SHP77 (cell line): ENCODE results near the gene C16orf74.

Experiments
- DNase-seq, 2 experiments: peaks; one replicate each; lab custom pipeline; 2025; lab: John Stamatoyannopoulos, UW

Gene C16orf74

DNA sequence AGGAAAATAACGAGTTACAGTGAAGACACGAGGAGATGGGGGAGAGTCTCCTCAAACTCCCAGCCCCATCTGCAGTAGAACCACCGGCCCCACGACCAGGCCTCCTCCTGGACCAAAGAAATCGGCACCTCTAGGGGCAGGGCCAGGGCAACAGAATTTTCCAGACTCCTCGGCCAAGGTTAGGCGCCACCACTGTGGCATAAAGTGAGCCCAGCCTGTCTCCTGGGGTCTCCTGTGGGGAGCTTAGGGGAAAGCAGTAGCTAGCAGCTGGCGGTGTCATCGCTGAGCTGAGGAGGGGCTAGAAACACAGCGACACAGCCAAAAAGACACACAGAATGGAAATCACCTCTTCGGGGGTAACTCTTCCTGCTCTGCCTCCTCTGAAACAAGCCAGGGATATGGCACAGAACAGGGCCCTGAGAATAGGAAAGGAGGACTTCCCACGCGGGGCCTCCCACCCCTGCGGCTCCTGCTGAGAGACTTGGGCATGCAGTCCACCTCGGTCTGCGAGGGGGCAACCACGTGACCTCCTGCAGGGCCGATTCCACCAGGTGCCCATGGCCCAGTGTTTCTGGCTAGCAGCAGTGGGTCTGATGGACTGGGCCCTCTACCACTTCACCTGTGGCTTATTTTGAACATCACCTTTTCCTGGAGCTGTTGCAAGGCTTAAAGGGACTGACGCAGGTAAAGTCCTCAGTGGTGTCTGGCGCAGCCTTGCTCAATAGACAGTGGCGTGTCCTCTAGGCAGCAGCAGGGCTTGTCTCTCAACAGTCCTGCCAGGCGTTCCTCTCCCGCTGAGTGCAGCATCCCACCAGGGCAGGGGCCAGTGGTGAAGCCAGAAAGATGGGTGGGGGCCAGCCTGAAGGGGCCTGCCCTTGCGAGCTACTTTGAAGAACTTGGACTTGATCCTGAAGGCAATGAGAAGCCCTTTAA, 55.4 kb downstream of the C16orf74 start:
- no peak for DNase-seq

DNA sequence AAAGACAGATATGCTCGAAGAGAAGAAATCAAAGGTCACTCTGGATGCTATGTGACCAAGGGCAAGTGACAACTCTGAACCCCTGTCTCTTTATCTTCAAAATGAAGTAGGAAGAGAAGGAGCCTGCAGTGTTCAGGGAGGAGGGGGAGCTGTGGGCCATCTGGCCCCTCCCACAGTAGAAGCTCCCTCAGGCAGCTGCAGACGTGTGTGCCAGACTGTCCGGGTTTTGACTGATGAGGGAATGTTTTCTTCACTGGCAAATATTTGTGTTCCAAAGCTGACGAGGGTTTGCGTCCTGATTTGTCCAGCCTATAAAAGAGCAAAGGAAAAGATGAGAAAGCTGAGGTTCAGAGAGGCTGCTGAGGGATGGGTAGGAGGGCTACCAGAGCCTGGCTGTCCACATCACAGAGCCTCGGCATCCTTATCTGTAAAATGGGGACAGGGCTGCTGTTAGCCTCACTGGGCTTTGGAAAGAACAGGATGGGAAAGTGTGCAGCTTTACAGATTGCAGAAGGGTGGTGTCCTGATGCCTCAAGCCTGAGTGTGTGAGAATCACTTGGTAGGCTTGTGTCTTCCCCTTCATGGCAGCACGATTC, 60.3 kb downstream of the C16orf74 start:
- peak; percentile 94 to 96 for DNase-seq

DNA sequence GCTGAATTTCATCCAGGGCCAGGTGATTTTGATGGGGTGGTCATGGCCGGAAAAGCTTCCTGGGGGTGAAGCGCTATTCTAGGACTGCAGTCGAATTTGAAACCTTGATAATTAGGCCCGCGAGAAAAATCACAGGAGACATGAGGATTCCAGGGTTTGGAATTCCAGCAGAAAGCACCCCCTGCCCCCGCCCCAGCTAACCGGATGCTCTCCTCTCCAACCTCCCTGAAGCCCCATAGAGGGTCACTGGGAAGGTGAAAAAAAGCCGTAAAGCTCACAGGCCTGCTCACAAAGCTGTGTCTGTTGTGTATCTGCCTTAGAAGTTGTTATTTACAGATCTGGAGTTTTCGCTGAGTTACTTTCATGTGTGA, 61.0 kb downstream of the C16orf74 start:
- DNase-seq = peak; percentile 52 to 59

DNA sequence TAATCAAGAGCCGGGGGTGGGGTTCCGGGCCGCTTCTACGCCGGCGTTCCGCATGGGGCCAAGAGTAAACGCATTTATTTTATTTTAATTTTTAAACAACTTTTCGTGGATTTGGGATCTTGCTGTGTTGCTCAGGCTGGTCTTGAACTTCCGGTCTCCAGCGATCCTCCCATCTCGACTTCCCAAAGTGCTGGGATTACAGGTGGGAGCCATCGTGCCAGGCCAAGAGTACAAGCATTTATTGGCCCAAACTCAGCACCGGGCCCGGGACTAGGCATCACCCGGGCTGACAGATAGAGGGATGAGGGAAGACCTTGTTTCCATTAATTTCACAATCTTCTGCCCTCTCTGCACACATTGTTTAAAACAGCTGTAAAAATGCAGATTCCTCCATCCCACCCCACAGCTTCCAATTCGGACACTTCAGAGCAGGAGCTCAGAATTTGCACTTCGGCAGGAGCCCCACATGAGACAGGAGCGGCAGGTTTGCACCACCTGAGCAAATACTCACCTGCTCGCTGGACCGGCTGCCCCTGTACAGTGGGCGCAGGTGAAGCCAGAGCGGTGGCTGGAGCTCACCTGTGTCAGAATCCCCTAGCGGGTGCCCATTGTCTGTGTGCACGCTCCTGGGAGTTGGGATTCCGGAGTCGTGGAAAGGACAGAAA, 61.5 kb downstream of the C16orf74 start:
- DNase-seq = no peak

DNA sequence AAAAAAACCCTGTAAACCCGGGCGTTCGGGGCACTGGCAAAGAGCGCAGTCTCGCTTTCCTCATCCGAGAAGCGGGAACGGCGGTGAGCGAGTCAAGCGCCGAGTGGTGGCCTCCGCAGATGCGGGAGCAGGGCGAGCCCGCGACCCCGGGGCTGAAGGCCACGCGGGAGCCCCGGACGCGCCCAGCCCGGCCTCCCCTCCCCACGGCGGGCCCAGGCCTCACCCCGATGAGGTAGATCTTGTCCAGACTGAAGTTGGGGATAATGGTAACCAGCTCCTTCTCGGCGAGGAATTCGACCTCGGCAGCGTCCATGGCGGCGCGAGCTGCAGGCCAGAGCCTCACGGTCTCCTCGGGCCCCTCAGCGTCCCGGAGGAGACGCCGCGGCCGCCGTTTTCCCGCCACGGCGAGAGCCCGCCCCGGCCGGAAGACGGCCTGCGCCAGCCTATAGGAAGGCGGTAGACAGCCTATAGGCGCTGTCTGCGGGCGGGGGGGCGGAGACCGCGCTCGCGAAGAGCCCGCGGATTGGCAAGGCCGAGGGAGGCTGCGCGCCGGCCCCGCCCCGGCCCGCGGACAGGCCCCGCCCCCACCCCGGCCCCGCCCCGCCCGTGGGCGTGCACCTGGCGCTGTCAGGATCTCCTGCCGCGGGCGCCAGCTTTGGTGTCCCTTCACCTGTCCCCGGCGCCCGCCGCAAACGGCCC, 62.2 kb downstream of the C16orf74 start, which contains the start of gene GINS2:
Gene GINS2, minus strand, starts transcription at position 369 of the 699 bp plus-strand sequence. Its CDS starts 56 bp downstream, at position 313.
- peak; percentile 92 to 96 for DNase-seq

DNA sequence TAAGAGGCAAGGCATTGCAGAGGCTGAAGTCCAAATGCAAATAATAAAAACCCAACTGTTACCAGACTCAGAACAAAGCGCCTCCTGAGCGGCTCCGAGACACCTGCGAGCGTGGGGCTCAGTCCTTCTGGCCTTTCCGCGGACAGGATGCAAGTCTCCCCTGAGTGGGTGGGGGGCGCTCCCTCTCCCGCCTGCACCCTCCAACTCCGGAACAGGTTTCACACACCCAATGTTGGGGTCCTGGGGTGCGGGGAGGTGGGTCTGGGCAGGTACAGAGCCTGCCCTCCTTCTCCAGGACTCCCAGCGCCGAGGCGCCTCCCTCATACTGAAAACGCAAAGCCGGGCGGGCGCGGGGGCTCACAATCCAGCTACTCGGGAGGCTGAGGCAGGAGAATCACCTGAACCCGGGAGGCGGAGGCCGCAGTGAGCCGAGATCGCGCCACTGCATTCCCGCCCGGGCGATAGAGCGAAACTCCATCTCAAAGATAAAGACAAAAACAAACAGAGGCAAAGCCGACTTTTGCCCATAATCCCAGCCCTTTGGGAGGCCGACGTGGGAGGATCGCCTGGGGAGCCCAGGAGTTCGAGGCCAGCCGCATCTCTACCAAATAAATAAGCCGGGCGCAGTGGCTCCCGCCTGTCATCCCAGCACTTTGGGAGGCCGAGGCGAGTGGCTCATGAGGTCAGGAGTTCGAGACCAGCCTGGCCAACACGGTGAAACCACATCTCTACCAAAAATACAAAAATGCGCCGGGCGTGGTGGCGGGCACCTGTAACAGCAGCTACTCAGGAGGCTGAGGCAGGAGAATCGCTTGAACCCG, 63.0 kb downstream of the C16orf74 start:
- DNase-seq = no peak

DNA sequence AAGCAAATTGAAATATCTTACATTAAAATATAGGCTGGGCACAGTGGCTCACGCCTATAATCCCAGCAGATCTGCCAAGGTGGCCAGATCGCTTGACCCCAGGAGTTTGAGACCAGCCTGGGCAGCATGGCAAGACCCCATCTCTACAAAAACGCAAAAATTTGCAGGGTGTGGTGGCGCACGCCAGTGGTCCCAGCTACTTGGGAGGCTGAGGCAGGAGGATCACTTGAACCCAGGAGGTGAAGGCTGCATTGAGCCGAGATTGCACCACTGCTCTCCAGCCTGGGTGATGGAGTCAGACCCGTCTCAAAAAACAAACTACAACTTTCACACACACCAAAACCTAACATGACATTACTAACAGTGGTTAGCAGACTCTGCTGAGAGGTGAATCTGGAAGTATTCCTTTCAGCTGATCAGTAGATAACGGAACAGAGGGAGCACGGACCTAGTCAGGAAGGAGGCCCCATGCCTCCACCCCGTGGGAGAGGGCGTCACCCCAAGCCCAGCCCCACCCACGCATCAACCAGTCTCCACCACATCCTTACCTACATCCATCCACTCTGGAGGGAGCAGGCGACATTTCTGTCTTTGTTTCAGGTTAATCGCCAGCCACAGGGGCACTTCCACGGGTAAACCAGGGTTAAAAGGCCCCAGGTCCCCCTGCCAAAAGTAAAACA, 63.8 kb downstream of the C16orf74 start:
- no peak for DNase-seq

DNA sequence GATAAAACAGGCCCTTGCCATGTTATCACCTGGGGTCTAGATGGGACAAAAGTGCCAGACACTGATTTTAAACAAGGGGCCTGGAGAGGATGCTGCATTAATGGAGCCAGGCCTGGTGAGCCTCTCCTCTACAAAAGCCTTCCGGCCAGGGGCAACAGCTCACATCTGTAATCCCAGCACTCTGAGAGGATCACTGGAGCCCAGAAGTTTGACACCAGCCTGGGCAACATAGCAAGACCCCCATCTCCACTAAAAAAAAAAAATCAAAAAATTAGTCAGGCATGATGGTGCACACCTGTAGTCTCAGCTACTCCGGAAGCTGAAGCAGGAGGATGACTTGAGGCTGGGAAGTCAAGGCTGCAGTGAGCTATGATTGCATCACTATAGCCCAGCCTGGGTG, 65.6 kb downstream of the C16orf74 start:
- DNase-seq = no peak

DNA sequence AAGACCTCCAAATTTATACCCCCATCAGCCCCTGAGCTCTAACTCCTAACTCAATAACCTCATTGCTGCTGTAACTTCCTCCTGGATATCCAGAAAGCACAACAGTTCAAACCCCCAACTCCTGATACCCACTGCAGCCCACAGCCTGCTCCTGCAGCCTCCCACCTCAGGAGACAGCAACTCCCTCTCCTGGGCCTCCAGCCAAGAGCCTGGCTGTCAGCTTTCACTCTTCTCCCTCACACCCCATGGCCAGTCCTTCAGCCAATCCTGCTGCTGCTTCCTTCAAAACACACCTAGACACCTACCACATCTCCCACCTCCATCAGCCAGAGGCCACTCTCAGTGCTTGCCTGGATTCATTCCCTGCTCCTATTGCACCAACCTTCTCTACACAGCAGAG, 67.5 kb downstream of the C16orf74 start:
- DNase-seq = peak in 1 of 2 experiments; percentile 49

DNA sequence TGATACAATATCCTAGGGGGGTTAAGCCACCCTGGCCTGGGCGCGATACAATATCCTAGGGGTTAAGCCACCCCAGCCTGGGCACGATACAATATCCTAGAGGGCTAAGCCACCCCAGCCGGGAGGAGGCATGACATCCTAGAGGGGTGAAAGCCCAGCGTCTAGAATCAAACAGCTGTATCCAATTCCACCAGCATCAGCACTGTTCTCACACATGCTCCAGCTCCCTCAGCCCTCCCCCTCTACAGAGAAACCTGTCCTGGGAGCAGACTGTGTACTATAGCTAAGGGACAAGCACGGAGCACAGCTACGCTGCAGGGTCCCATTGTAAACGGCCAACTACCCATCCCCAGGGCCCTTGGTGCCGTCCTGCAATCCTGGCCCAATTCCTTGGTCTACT, 68.4 kb downstream of the C16orf74 start:
- DNase-seq = no peak

DNA sequence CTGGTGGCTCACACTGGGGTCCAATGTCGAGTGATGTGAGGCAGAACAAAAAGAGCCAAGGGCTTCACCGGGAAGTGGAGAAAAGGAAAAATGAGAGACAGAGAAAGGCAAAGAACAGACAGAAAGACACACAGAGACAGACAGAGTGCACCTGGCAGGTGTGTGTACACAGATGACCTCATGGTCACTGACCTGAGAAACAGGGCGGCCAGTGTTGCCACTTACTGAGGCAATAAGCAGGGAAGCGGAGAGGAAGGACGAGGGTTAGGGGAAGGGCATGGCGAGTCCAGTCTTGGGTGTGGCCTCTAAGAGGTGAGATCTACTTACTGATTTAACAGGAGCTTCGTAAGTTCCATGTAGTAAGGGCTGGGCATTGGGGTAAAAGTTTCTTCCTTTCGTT, 69.6 kb downstream of the C16orf74 start:
- DNase-seq = peak; percentile 57 to 72

DNA sequence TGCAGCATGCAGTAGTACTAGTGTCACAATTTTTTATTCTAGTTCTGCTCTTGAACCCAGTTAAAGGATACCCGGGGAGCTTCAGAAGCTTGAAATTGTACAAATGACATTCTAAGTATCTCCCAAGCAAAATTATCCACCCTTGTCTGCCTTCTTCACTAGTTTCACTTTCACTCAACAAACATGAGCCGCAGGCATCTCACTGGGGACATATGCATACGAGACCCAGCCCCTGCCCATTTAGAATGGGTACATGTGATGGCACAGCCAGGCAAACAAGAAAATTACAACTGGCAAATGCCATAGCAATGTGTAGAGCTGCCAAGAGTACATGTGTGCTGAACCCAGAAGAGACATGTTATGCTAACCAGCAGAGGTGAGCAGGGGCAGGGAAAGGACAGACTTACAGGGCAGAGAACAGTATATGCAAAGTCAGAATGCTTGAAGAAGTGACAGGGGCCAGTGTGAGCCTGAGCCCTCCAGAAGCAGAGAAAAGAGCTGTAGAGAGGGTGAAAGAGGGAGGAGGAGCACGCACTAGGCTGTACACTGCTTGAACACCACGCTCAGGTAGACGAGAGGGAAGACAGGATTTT, 70.4 kb downstream of the C16orf74 start:
- DNase-seq = no peak

DNA sequence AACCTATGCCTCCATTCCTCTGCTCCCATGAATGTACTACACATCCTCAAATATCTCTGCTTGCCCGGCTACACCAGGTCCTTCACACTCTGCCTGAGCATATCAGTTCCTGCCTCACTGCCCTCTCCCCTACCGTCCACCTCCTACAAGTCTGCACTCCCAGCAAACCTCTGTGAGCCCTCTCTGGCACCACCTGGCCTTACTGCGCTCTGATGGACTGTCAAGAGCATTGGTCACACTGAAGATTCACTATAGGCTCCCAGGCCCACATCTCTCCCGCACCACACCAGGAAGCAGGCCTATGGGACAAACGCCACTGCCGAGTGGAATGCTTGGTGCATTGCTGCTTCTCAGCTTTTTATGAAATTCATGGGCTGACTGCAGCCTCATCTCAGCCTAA, 71.0 kb downstream of the C16orf74 start:
- no peak for DNase-seq

DNA sequence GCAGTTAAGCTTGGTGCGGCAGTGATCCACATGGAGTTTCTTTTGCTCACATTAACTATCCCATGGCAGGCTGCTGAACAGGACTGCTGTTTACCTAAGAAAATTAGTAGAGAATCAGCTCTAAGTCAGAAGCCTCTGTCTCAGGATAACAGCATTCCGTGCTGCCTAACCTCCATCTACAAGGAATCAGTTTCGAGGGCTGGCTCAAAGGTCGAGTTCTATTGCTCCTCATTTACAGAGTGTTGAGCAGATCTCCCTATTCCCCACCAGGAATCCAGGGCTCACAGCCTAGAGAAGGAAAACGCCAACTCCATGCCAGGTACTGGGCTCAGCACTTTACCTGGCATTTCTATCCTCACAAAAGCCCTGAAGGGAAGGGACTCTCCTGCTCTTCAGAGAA, 72.1 kb downstream of the C16orf74 start:
- no peak for DNase-seq

DNA sequence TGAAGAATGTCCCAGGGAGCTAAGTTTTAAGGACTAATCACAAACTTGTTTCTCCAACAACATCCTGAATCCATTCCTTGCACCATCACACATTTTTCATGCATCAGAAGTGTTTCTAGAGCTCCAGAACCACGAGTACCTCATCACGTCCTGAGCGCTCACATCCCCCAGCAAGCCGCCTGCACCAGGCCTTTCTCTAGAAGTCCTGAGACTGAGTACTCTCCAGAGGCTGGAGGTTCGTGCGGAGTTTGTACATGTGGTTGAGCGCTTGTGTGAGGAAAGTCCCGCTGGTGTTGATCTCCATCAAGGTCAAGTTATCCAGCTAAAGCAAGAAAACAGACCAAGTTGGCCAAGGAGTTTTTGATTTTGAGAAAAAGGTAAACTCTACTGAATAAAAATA, 72.9 kb downstream of the C16orf74 start:
- DNase-seq = no peak

DNA sequence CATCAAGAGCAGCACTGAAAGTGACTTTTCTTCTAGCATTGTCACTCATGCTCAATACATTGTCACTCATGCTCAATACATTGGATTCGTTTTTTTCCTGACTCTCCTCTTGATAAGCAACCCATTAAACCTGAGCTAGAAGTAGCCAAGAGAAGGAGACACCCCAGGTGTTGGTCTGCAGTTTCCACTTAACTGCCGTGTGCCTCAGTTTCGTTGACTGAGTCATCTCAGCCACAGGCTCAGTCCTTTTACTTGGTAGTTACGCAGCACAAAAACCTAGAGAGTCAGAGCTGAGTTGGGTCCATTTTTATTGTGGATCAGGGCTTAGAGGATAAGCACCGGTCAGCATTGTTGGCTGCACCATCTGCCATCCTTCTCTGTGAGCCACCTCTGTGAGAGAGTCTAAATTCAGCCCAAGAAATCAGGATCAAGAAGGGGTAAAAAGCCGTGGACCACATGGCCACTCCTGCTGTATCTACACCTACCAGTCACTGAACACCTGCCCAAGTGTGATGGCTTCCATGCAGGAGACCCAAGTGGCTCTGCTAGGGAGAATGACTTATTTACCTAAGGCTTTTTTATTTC, 73.4 kb downstream of the C16orf74 start:
- no peak for DNase-seq

DNA sequence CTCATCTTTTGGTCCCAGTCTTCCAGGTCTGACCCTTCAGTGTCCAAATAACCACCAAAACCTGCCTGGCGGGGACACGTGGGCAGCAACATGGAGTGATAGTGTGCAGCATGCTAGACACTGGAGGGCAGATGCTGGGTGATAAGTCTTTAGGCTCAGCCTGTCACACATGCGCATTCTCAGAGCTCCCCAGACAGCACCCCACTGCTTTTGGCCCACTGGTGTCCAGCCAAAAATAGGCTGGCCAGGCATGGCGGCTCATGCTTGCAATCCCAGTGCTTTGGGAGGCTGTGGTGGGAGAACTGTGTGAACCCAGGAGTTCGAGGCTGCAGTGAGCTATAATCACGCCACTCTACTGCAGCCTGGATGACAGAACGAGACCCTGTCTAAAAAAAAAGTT, 74.4 kb downstream of the C16orf74 start:
- no peak for DNase-seq

DNA sequence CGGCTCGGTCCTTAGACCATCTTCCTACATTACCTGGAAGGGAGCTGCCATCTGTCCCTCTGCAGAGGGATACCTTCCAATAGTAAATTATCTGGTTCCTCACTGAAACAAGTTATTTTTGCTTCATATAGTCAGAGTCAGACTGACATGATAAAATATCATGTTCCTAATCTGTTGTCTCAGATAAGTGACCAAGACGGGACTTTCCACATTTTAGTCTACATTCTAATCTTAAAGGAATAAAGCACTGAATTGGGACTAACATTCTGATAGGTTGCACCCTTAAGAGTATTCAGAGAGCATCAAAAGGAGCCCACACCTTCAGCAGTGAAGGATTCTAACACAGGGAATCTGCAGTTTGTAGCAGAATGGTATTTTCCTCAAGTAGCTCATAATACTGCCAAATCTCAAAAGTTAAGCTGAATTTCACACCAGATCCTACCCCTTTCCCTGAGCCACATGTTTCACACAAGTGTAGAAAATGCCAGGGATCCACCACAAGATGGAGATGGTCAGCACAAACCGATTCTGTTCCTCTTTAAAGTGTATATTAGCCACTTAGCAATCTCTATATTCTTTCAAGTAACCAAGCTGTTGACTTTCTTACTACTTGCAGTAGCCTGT, 75.5 kb downstream of the C16orf74 start:
- DNase-seq = peak; percentile 29 to 35

DNA sequence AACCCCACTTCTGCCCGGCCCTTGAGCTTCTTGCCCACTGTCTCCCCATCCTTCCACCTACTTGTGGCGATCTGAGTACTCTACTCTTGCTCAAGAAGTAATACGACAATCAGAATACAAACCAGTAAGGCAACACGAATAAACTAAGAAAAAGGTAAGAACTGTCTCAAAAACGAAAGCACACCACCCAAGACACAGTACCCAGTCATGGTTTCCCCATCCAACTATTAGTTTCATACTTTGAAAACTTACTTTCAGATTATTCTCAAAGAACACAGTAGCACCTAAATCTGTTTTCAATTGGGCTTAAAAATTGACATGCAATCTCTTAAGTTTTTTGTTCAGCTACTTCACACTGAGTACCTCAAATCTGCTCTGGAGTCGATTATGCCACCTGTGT, 76.1 kb downstream of the C16orf74 start:
- DNase-seq = no peak

DNA sequence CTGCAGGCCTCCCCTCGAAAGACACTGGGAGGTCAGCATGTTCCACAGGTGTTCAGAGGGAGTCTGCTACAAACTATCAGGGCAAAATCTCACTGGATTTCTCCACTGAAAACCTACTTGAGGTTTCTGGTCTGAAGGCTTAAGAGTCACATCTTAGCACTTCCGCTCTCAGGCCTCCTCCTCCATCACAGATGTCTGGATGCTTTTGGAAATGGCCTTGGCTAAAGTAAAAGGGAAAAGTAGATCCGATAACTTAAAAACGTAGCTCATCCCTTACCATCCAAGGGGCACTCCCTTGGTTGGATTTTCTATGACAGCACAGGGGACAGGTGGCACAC, 76.5 kb downstream of the C16orf74 start:
- no peak for DNase-seq
